HG03280 (cell line): ENCODE measurements around the gene MFSD6L.

ENCODE experiments used
- ATAC-seq: cut with Tn5 transposase; IDR thresholded peaks from one replicate; pipeline ENCODE4 v1.9.1; 2021; ENCODE audit warnings: mild to moderate bottlenecking, moderate library complexity; ENCODE audit not compliant: unreplicated experiment

The MFSD6L gene

DNA sequence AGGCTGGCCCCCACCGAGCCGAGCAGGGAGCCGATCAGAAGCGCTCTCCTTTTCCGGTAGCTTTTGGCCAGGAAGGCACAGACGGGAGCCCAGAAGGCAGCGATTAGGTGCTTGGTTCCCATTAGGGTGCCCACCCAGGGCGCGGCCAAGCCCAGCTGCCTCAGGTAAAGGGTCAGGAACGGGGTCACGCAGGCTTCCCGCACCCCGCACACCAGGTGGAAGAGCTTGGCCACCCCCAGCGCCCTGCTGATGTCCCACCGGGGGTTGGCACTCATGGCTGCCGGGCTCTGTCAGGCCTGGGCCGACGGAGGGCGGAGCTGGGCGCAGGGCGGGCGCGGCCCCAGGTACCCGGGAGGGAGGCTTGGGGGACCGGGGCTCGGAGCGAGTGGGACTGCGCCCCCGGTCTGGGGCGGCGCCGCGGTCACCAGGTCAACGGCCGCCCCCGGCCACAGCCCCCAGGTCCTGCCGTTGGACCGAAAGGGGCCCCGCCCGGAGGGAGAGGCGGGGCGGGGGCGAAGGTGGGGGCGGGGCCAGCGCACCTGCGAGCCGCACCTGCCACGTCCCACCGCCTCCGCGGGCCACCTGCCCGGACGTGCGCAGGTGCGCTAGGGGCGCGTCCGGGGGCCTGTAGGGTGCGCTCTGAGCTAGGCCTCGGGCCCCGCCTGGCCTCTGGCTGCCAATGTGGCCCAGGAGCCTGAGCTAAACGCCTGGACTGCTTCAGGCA lies at the start of gene MFSD6L:
Gene MFSD6L (minus strand): TSS at position 520 of the 724 bp plus-strand sequence. CDS start 245 bp downstream, at position 275.
- no peak for ATAC-seq

- no peak for ATAC-seq
These were observed 48.7 kb upstream of the MFSD6L start for GRCh38 chr17:8847891-8848290.

DNA sequence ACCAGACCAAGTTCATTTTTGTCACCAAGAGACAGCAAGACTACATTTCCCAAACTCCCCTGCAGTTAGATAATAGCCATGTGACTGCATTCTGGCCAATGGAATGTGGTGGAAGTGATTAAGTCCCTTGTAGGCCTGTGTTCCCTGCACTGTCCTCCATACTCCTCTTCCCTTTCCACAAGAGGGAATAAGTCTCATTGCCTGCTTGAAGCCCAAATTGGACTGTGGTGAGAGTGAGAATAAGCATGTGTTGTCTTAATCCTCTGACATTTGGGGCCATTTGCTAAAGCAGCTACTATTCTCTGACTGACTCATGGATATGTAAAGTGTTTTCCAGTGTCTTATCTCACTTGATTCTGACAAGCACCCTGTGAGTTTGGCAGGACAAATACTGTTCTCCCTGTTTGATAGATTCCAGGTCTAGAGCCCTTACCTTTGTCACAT lies 47.6 kb upstream of the MFSD6L start:
- ATAC-seq: no peak

- ATAC-seq: no peak
These were observed 45.4 kb upstream of the MFSD6L start for GRCh38 chr17:8844229-8845218.

GRCh38 chr17:8843344-8843743 lies 44.2 kb upstream of the MFSD6L start:
- ATAC-seq: no peak

DNA sequence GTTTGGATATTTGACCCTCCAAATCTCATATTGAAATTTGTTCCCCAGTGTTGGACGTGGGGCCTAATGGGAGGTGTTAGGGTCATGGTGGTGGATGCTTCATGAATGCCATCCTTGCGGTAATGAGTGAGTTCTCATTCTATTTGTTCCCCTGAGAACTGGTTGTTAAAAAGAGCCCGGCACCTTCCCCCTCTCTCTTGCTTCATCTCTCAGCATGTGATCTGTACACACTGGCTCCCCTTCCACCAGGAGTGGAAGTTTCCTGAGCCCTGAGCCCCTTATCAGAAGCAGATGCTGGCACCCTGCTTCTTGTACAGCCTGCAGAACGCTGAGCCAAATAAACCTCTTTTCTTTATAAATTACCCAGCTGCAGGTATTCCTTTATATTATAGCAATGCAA lies 42.7 kb upstream of the MFSD6L start:
- ATAC-seq: no peak

GRCh38 chr17:8839410-8839935 lies 40.3 kb upstream of the MFSD6L start:
- no peak for ATAC-seq

- ATAC-seq: no peak
These were observed 39.5 kb upstream of the MFSD6L start for GRCh38 chr17:8838551-8839095.

DNA sequence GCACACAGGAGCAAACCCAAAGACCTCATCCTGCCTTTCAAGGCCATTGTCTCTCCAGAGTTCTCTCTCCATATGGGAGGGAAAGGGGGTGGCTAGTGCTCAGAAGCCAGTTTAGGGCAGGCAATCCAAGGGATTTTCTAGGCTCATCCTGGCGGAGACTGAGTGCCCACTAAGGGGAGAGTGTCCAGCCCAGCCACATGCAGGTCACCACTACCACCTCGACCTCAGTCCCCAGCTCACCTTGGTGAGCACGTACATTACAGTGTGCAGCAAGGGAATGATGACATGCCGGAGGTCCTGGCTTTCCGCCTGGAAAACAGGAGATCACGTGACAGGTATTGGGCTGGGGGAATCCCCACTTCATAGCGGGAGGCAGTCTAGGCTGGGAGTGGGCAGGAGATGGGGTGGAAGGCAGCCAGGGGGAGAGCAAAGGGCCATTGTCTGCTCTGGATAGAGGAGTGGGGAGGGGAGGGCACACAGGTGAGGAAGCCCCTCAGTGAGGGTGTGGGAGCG lies 38.5 kb upstream of the MFSD6L start:
- ATAC-seq: no peak

DNA sequence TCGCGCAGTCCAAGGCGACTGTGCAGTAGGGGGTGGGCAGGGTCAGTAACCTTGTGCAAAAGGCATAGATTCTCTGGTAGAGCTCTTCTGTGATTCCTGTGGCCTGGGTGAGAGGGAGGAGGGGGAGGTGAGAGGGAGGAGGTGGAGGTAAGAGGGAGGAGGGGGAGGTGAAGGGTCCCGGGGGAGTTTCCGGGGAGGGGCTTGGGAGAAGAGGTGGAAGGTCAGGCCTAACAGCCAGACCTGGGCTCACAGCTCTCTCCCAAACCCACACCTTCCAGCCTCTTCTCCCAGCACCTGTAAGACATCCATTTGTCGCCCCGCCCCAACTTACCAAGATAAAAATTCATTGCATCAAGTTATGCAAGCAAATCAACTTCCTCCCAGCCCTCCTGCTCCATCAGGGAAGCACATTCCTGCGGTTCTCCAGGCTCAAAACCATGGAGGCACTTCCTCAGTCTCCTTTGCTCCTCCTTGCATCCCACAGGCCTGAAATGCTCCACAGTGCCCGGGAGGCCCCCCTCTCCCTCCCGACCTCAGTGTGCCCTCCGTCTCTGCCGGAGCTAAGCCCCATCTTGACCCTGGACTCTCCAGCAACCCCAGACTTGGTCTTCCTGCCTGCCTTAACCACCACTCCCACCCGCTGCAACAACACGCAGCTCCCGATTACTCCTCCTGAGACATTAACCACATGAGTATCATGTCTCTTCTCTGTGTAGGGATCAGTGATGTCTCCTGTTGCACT lies 37.8 kb upstream of the MFSD6L start:
- ATAC-seq: no peak

GRCh38 chr17:8835631-8836364 lies 36.6 kb upstream of the MFSD6L start:
- no peak for ATAC-seq

- no peak for ATAC-seq
These were observed 35.9 kb upstream of the MFSD6L start for GRCh38 chr17:8835106-8835505.

DNA sequence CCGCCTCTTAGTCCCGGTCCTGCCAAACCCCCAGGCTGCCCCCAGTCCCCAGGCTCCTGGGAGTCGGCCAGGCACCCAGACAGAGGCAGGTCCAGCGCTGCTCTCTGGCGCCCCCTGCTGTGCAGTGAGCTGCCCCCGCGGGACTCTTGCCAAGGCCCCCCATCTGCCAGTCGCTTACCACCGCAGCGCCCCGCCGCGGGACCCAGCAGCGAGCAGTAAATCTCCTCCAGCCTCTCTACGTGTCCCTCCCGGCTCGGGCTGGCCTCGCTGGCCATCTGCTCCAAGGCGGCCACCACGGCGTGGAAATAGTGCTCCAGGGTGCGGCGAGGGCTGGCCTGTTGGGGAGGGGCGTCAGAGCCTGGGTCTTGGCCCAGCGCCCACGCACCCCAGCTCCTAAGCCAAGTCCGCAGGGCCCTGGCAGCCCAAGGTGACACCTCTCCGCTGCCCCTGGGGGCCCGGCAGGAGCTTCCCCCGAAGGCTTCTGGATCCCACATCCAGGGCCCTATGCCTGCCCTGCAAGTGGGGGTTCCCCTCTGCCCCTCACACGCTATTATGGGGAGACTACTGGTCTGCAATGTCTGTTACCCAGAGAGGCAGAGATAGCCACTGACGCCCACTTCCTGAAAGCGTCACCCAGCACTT lies 33.7 kb upstream of the MFSD6L start:
- ATAC-seq: no peak

GRCh38 chr17:8831234-8831849 lies 32.2 kb upstream of the MFSD6L start:
- ATAC-seq: no peak

DNA sequence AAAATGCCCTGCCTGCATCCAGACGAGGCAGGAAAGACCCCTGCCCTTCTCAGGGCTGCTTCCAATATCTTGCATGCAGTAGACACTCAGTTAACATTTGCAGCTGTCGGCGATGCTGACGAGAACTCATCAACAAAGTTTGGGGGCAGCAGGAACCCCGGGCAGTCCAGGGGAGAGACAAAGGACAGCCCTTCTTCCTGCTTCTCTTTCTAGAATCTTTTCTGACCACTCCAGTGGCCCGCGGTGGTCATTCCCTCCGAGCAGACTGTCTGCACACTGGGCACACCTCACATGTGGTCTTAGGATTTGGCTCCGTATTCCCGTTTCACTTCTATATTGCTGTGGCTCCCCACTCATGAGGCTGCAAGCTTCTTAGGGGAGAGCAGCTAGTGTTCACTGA lies 31.0 kb upstream of the MFSD6L start:
- ATAC-seq: no peak

DNA sequence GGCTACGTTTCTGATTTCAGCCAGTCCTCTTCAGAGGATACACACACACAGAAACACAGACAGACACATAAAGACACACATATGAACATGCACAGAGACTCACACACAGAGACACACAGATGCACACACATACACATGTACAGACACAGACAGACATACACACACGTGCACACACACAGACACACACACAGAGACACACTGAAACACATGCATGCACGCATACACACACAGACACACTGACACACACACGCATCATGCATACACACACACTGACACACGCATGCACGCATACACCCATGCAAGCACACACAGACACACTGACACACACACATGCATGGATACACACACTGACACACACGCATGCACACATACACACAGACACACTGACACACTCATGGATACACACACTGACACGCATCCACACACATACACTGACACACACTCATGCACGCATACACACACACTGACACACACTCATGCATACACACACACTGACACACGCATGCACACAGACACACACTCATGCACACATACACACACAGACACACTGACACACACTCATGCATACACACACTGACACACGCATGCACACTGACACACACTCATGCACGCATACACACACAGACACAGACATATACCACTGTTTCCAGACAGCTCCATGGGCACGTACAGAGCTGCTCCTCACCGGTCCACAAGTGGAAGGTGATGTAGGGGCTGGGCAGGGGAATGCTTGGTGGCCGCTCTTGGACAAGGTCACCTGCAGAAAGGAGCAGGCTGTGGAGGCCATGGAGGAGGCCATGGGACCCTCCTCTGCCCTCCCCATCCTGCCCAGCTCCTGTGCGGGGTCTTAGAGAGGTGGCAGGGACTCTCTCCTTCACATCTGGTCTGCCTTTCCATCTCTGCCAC lies 30.1 kb upstream of the MFSD6L start:
- no peak for ATAC-seq

DNA sequence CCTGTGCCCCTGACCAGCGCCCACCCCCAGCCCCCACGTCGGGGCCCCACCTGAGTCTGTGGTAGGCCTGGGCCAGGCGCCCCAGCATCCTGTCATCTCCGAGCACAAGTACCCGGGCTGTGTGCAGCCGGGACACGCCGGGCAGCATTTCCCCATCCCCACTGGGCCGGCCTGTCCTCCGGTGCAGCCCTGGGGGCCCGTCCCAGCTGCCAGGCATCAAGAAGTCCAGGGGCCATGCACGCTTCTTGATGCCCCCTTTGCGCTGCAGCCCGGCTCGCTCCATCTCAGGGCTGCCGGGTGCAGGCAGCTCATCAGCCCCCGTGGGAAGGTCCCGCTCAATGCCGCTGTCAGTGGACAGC lies 29.3 kb upstream of the MFSD6L start:
- ATAC-seq: no peak
